CD4-positive, alpha-beta T cell (primary cell): Measurements from ENCODE around the gene NOTCH1. TPM values are rescaled to one million over a fixed set of nuclear protein-coding genes. Genes with fewer than 3 reads are reported as not detected.

Experiments
- ATAC-seq: fragments of 200-7000 bp; cut with Tn5 transposase; one replicate; pipeline ENCODE4 v1.10.0; 2022; ENCODE audit warnings: mild to moderate bottlenecking; ENCODE audit not compliant: poor library complexity
- CTCF ChIA-PET: fragments of 350-600 bp; sonication (Branson Sonifier 250); formaldehyde crosslinking; loops from one replicate; lab custom pipeline; 2021; ENCODE audit warnings: antibody characterized with exemption, inconsistent platforms; lab: Charles Lee
- POLR2A ChIA-PET: fragments of 350-600 bp; sonication (Branson Sonifier 250); formaldehyde crosslinking; loops from one replicate; lab custom pipeline; 2021; ENCODE audit warnings: antibody characterized with exemption, inconsistent platforms; lab: Charles Lee
- DNase-seq, 14 experiments: peaks; one replicate each; pipeline ENCODE4 v3.0.0-alpha.2; 2013 to 2020; ENCODE audit warnings: mixed read lengths in 2 of 14
- H3K27ac ChIP-seq, 2 donors: one replicate each; pipeline versions ENCODE4 v1.5.1 to v1.7.0; 2013; ENCODE audit warnings: low read length in 2 of 2, low read depth in 1 of 2, mild to moderate bottlenecking in 1 of 2
- H3K27me3 ChIP-seq, 2 experiments: 1 replicate in 1 of 2; 2 replicates in 1 of 2; pipeline versions ENCODE4 v1.6.1 to v1.7.0; 2013; ENCODE audit warnings: low read length in 2 of 2, control low read depth in 1 of 2, mild to moderate bottlenecking in 1 of 2, moderate library complexity in 1 of 2; ENCODE audit not compliant: insufficient read depth in 2 of 2, control insufficient read depth in 1 of 2
- H3K36me3 ChIP-seq: one replicate; pipeline ENCODE4 v1.6.1; 2013; ENCODE audit warnings: low read length, control low read depth; ENCODE audit not compliant: insufficient read depth
- H3K4me1 ChIP-seq: one replicate; pipeline ENCODE4 v1.6.1; 2013; ENCODE audit warnings: low read length, control low read depth; ENCODE audit not compliant: insufficient read depth
- H3K4me3 ChIP-seq: one replicate; pipeline ENCODE4 v1.5.1; 2013; ENCODE audit warnings: mild to moderate bottlenecking, low read length, moderate library complexity
- H3K9me3 ChIP-seq, 2 experiments: 1 replicate in 1 of 2; 2 replicates in 1 of 2; pipeline versions ENCODE4 v1.6.1 to v1.7.0; 2013; ENCODE audit warnings: low read length in 2 of 2, mild to moderate bottlenecking in 2 of 2, control low read depth in 1 of 2, moderate library complexity in 1 of 2; ENCODE audit not compliant: control insufficient read depth in 1 of 2, insufficient read depth in 1 of 2
- H3K27ac Mint-ChIP-seq: one replicate; pipeline ENCODE4 v1.8.0; 2020; ENCODE audit warnings: mixed read lengths
- H3K27me3 Mint-ChIP-seq: one replicate; pipeline ENCODE4 v1.8.0; 2021; ENCODE audit warnings: mixed read lengths
- H3K36me3 Mint-ChIP-seq: one replicate; pipeline ENCODE4 v1.8.0; 2021; ENCODE audit warnings: low read depth, mixed read lengths
- H3K4me1 Mint-ChIP-seq: one replicate; pipeline ENCODE4 v1.8.0; 2021; ENCODE audit warnings: low read depth, mixed read lengths
- H3K4me3 Mint-ChIP-seq: one replicate; pipeline ENCODE4 v1.8.0; 2020; ENCODE audit warnings: mild to moderate bottlenecking, mixed read lengths
- H3K9me3 Mint-ChIP-seq: one replicate; pipeline ENCODE4 v1.8.0; 2020; ENCODE audit warnings: mixed read lengths
- CTCF ChIP-seq: fragments of 200-600 bp; IDR thresholded peaks from one replicate; pipeline ENCODE4 v1.8.0; 2022; ENCODE audit warnings: antibody characterized with exemption, mild to moderate bottlenecking
- intact Hi-C, 2 experiments: fragments of 100-400 bp; cut with DNase I in 1 of 2; cut with micrococcal nuclease in 1 of 2; formaldehyde crosslinking; loops; one replicate each; pipeline versions ENCODE4 v1.15.1 to v1.9.0; 2023 to 2025; cut with DNase I, micrococcal nuclease
- total RNA-seq, 174 experiments: library from RNA in 2 of 174; stranded (reverse) in 2 of 174; gene quantifications; one replicate each; pipeline ENCODE4 v1.2.3 and lab custom pipeline; 2021 to 2026

The NOTCH1 gene
- total RNA-seq, 2 experiments from 2014 or later, result 30.8 to 34.2 TPM

- H3K27me3 ChIP-seq, result no peaks in the 10 kb centered on the region
- TF ChIP-seq CTCF, result no peak
- Mint-ChIP-seq H3K27me3 (no peaks in the 10 kb centered on the region), H3K4me3 (peak overlapping the region; percentile 49), H3K9me3 (no peaks in the 10 kb centered on the region), H3K27ac (peak overlapping the region; percentile 94), H3K4me1 (peaks cover 36% of the 10 kb centered on the region), H3K36me3 (no peaks in the 10 kb centered on the region)
- H3K36me3 ChIP-seq, result peaks cover 5% of the 10 kb centered on the region
- H3K9me3 ChIP-seq, result no peaks in the 10 kb centered on the region
- peak overlapping the region; percentile 49 for H3K4me3 ChIP-seq
- ChIA-PET CTCF (interaction anchor here (1.4 kb wide), 1 partner anchor 43 kb away, joined by 4 read pairs; no protein-coding TSS in a partner anchor), POLR2A (interaction anchor here (0.9 to 1.5 kb wide), 3 partner anchors 20 to 196 kb away, joined by 3 to 5 read pairs (median 3); no protein-coding TSS in a partner anchor)
- intact Hi-C loops, result no loop called here
- H3K27ac ChIP-seq, result no peak overlapping the region
- DNase-seq (peak in 2 of 14 experiments; percentile 21 to 25), ATAC-seq (no peak)
- H3K4me1 ChIP-seq, result peaks cover 85% of the 10 kb centered on the region
These were observed 13.7 kb downstream of the NOTCH1 start for GRCh38 chr9:136531904-136532798.

- no peak for TF ChIP-seq CTCF
- CTCF ChIA-PET, result no interaction called here
- Mint-ChIP-seq H3K4me1 (peaks cover 33% of the 10 kb centered on the region), H3K36me3 (no peaks in the 10 kb centered on the region), H3K27me3 (no peaks in the 10 kb centered on the region), H3K27ac (peak overlapping the region; percentile 76), H3K9me3 (no peaks in the 10 kb centered on the region), H3K4me3 (no peak overlapping the region)
- Histone ChIP-seq H3K4me3 (no peak overlapping the region), H3K27ac (no peak overlapping the region), H3K36me3 (peaks cover 5% of the 10 kb centered on the region), H3K9me3 (no peaks in the 10 kb centered on the region), H3K4me1 (peaks cover 77% of the 10 kb centered on the region), H3K27me3 (no peaks in the 10 kb centered on the region)
- DNase-seq (no peak), ATAC-seq (no peak)
- intact Hi-C loops, result no loop called here
- POLR2A ChIA-PET, result interaction anchor here (1.5 to 6.0 kb wide), 2 partner anchors 8 to 32 kb away, joined by 3 to 49 read pairs; no protein-coding TSS in a partner anchor
These were observed 14.5 kb downstream of the NOTCH1 start for GRCh38 chr9:136531186-136531903.

GRCh38 chr9:136530461-136531089 lies 15.3 kb downstream of the NOTCH1 start:
- ChIA-PET CTCF (interaction anchor here (1.0 kb wide), 1 partner anchor 9 kb away, joined by 5 read pairs; no protein-coding TSS in a partner anchor), POLR2A (interaction anchor here (1.5 to 6.0 kb wide), 2 partner anchors 9 to 33 kb away, joined by 3 to 49 read pairs; no protein-coding TSS in a partner anchor)
- intact Hi-C loops, result no loop called here
- ATAC-seq (no peak), DNase-seq (no peak)
- TF ChIP-seq CTCF, result no peak
- Mint-ChIP-seq H3K36me3 (no peaks in the 10 kb centered on the region), H3K27me3 (no peaks in the 10 kb centered on the region), H3K4me3 (peak overlapping the region; percentile 25), H3K27ac (peak overlapping the region; percentile 76), H3K4me1 (peaks cover 33% of the 10 kb centered on the region), H3K9me3 (no peaks in the 10 kb centered on the region)
- H3K27me3 ChIP-seq, result no peaks in the 10 kb centered on the region
- H3K36me3 ChIP-seq, result peaks cover 5% of the 10 kb centered on the region
- no peak overlapping the region for H3K4me3 ChIP-seq
- no peak overlapping the region for H3K27ac ChIP-seq
- H3K4me1 ChIP-seq, result peaks cover 71% of the 10 kb centered on the region
- no peaks in the 10 kb centered on the region for H3K9me3 ChIP-seq
